GM10248 (cell line): ENCODE measurements around the gene STAT4.

Experiments used
- CTCF ChIA-PET: fragments of 300-600 bp; sonication (Branson Sonifier 250); formaldehyde crosslinking; extraction: SDS; loops from one replicate; lab custom pipeline; 2021; ENCODE audit warnings: antibody characterized with exemption; lab: Yijun Ruan, JAX
- POLR2A ChIA-PET: fragments of 350-650 bp; sonication (Branson Sonifier 250); formaldehyde crosslinking; extraction: SDS; loops from one replicate; lab custom pipeline; 2020; ENCODE audit warnings: antibody characterized with exemption; lab: Yijun Ruan, JAX
- DNase-seq: peaks from one replicate; pipeline ENCODE4 v3.0.0; 2012; ENCODE audit errors: extremely low spot score
- CTCF ChIP-seq: IDR thresholded peaks from 2 replicates; pipeline ENCODE4 v1.5.1; 2012; ENCODE audit warnings: mild to moderate bottlenecking, low read depth; ENCODE audit errors: extremely low read depth, missing control alignments, control extremely low read depth

STAT4 gene

GRCh38 chr2:191170773-191171172 lies 20.0 kb upstream of the STAT4 start:
- ChIA-PET POLR2A (interaction anchor here (0.6 kb wide), 1 partner anchor 30 kb away, joined by 5 read pairs; no protein-coding TSS in a partner anchor), CTCF (interaction anchor here (0.9 to 3.6 kb wide), 6 partner anchors 12 to 119 kb away, joined by 3 to 24 read pairs (median 5); no protein-coding TSS in a partner anchor)
- TF ChIP-seq CTCF: no peak
- DNase-seq: no peak

- ChIA-PET POLR2A (interaction anchor here (0.6 kb wide), 1 partner anchor 30 kb away, joined by 5 read pairs; no protein-coding TSS in a partner anchor), CTCF (interaction anchor here (1.0 to 1.7 kb wide), 4 partner anchors 12 to 119 kb away, joined by 4 to 6 read pairs (median 5); no protein-coding TSS in a partner anchor)
- no peak for TF ChIP-seq CTCF
- DNase-seq: no peak
Observed at GRCh38 chr2:191170301-191170636, 19.5 kb upstream of the STAT4 start.

GRCh38 chr2:191169456-191170300 lies 18.9 kb upstream of the STAT4 start:
- no peak for DNase-seq
- ChIA-PET CTCF (interaction anchor here (1.0 to 1.7 kb wide), 5 partner anchors 12 to 118 kb away, joined by 4 to 6 read pairs (median 4); no protein-coding TSS in a partner anchor), POLR2A (interaction anchor here (0.6 kb wide), 1 partner anchor 29 kb away, joined by 5 read pairs; no protein-coding TSS in a partner anchor)
- TF ChIP-seq CTCF: no peak

GRCh38 chr2:191167766-191168165 lies 17.0 kb upstream of the STAT4 start:
- no peak for TF ChIP-seq CTCF
- POLR2A ChIA-PET: no interaction called here
- no peak for DNase-seq
- CTCF ChIA-PET: interaction anchor here (1.2 to 4.5 kb wide), 3 partner anchors 12 to 348 kb away, joined by 5 to 41 read pairs (median 6); no protein-coding TSS in a partner anchor

- CTCF ChIA-PET: interaction anchor here (0.8 to 4.5 kb wide), 12 partner anchors 9 to 995 kb away, joined by 3 to 41 read pairs (median 7); no protein-coding TSS in a partner anchor
- TF ChIP-seq CTCF: no peak
- POLR2A ChIA-PET: no interaction called here
- no peak for DNase-seq
Observed at GRCh38 chr2:191166756-191167445, 16.1 kb upstream of the STAT4 start.
